D721Med (cell line): ENCODE measurements around the gene ILKAP.

Source experiments
- DNase-seq: peaks from one replicate; pipeline ENCODE4 v3.0.0; 2011; ENCODE audit warnings: low spot score; ENCODE audit not compliant: insufficient read length
- FAIRE-seq: peaks from 2 replicates; lab custom pipeline; 2011; peaks lifted over from hg19 to GRCh38; lab: Jason Lieb, UNC
- CTCF ChIP-seq: IDR thresholded peaks from 2 replicates; pipeline ENCODE4 v1.5.1; 2012; ENCODE audit warnings: mild to moderate bottlenecking, control low read depth; ENCODE audit not compliant: insufficient read depth; ENCODE audit errors: missing control alignments

ILKAP gene

GRCh38 chr2:238239863-238240756 lies 36.6 kb upstream of the ILKAP start, which contains the start of gene HES6:
Gene HES6 (minus strand): TSS chr2:238240038. CDS start chr2:238239905, 133 bp downstream.
- no peak for TF ChIP-seq CTCF
- DNase-seq (peak; percentile 82), FAIRE-seq (no peak)

- FAIRE-seq, result no peak
- no peak for TF ChIP-seq CTCF
- DNase-seq, result no peak
Measured at GRCh38 chr2:238239543-238239862, 36.0 kb upstream of the ILKAP start.

GRCh38 chr2:238238766-238239542 lies 35.5 kb upstream of the ILKAP start:
- TF ChIP-seq CTCF, result no peak
- FAIRE-seq (no peak), DNase-seq (no peak)

DNA sequence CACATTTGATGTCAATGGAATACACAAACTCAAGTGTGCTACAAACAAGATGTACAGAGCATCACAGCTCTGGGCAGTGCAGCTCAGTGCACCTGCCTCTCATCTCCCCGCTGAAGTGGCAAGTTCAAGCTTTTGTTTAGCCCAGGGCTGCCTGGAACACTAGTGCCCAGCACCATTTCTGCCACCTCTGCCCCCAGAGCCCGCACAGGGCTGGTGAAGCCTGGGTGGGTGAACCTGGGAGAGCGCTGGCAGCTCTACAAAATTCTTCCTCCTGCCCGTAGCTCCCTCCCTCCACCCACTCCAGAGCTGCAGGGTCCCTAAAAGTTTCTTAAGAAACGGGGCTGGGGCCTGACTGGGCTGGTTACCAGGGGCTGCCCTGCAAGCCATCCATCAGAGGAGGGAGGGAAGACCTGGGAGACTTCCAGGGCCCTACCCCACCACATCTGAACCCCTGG lies 34.8 kb upstream of the ILKAP start:
- DNase-seq, result no peak
- FAIRE-seq, result no peak
- TF ChIP-seq CTCF, result no peak

- DNase-seq, result no peak
- TF ChIP-seq CTCF, result no peak
- no peak for FAIRE-seq
Measured at GRCh38 chr2:238237431-238238135, 34.1 kb upstream of the ILKAP start.

DNA sequence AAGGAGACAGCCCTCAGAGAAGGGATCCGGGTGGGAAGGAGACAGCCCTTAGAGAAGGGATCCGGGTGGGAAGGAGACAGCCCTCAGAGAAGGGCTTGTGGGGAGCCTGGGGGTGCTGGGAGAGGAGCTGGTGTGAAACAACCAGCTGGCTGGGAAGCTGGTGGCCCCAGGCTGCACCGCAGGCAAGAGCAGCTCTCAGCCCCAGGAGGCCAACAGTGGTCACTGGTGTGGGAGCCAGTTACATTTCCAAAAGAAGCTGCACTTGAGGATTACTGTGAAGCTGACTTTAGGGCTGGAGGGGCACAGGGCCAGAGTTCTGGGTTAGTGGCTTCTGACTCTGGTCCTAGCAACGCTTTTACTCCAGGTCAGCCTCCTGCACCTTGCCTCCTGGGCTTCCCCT lies 33.1 kb upstream of the ILKAP start:
- FAIRE-seq (no peak), DNase-seq (no peak)
- TF ChIP-seq CTCF, result no peak
